HepG2 (cell line): ENCODE results near the gene INSR. TPM values are rescaled to one million over a fixed set of nuclear protein-coding genes. Genes with fewer than 3 reads are reported as not detected.

ENCODE experiments used
- CENPX ChIP-seq: sonication (generic); formaldehyde crosslinking; IDR thresholded peaks from 2 replicates; pipeline ENCODE4 v1.9.0; 2021; ENCODE audit warnings: mild to moderate bottlenecking, missing genetic modification reagents, moderate library complexity
- CHD2 ChIP-seq: IDR thresholded peaks from 2 replicates; pipeline ENCODE4 v1.6.1; 2011; ENCODE audit warnings: low read depth, low read length, improper control_type of control experiment
- DR1 ChIP-seq: sonication (generic); formaldehyde crosslinking; IDR thresholded peaks from 2 replicates; pipeline ENCODE4 v1.8.0; 2021; ENCODE audit warnings: mild to moderate bottlenecking, missing genetic modification reagents, inconsistent platforms
- FOXA1 ChIP-seq, 2 experiments: fragments of 450-650 bp in 1 of 2; sonication (generic) in 1 of 2; formaldehyde crosslinking in 1 of 2; IDR thresholded peaks; 2 replicates each; pipeline versions ENCODE4 v1.4.0 to v1.6.1; 2016 to 2020; ENCODE audit warnings: missing genetic modification reagents in 1 of 2
- HDAC2 ChIP-seq: sonication (generic); formaldehyde crosslinking; IDR thresholded peaks from 2 replicates; pipeline ENCODE4 v1.4.0; 2020; ENCODE audit warnings: missing genetic modification reagents
- HES4 ChIP-seq: sonication (generic); formaldehyde crosslinking; IDR thresholded peaks from 2 replicates; pipeline ENCODE4 v1.9.0; 2021; ENCODE audit warnings: mild to moderate bottlenecking, missing genetic modification reagents, borderline replicate concordance
- KAT8 ChIP-seq: IDR thresholded peaks from 2 replicates; pipeline ENCODE4 v1.6.1; 2016; ENCODE audit warnings: missing genetic modification reagents, missing compliant biosample characterization
- KDM1A ChIP-seq: IDR thresholded peaks from 2 replicates; pipeline ENCODE4 v1.6.1; 2016; ENCODE audit warnings: missing compliant biosample characterization
- KLF6 ChIP-seq: IDR thresholded peaks from 2 replicates; pipeline ENCODE4 v1.8.0; 2016; ENCODE audit warnings: missing biosample characterization, missing genetic modification reagents
- PLRG1 ChIP-seq: fragments of 450-650 bp; conservative IDR thresholded peaks from 2 replicates; pipeline ENCODE4 v1.6.1; 2016
- POLR2G ChIP-seq: fragments of 200-400 bp; formaldehyde crosslinking; IDR thresholded peaks from 2 replicates; pipeline ENCODE4 v1.6.1; 2018; ENCODE audit warnings: mild to moderate bottlenecking, low read depth, low read length, moderate library complexity
- TFDP2 ChIP-seq: sonication (generic); formaldehyde crosslinking; IDR thresholded peaks from 2 replicates; pipeline ENCODE4 v1.4.0; 2020; ENCODE audit warnings: missing genetic modification reagents
- U2AF1 ChIP-seq: fragments of 200-400 bp; formaldehyde crosslinking; optimal IDR thresholded peaks from 2 replicates; pipeline ENCODE3; 2017; ENCODE audit warnings: mild to moderate bottlenecking, low read depth, low read length
- ZFP41 ChIP-seq: sonication (generic); formaldehyde crosslinking; IDR thresholded peaks from 2 replicates; pipeline ENCODE4 v1.4.0; 2020; ENCODE audit warnings: mild to moderate bottlenecking, missing genetic modification reagents, borderline replicate concordance
- ZIK1 ChIP-seq: sonication (generic); formaldehyde crosslinking; IDR thresholded peaks from 2 replicates; pipeline ENCODE4 v1.5.0; 2020; ENCODE audit warnings: mild to moderate bottlenecking, low read depth, missing genetic modification reagents, borderline replicate concordance
- ZNF24 ChIP-seq: fragments of 450-650 bp; IDR thresholded peaks from 2 replicates; pipeline ENCODE4 v1.6.1; 2017; ENCODE audit warnings: antibody characterized with exemption, mild to moderate bottlenecking
- ZNF275 ChIP-seq: sonication (generic); formaldehyde crosslinking; IDR thresholded peaks from 2 replicates; pipeline ENCODE4 v1.8.0; 2022; ENCODE audit warnings: missing genetic modification reagents, mild to moderate bottlenecking, inconsistent platforms, borderline replicate concordance
- ZNF34 ChIP-seq: sonication (generic); formaldehyde crosslinking; IDR thresholded peaks from 2 replicates; pipeline ENCODE4 v1.4.0; 2020; ENCODE audit warnings: mild to moderate bottlenecking, missing genetic modification reagents, borderline replicate concordance
- ZNF468 ChIP-seq: sonication (generic); formaldehyde crosslinking; IDR thresholded peaks from 2 replicates; pipeline ENCODE4 v1.8.0; 2022; ENCODE audit warnings: mild to moderate bottlenecking, moderate library complexity, missing genetic modification reagents
- ZNF501 ChIP-seq: sonication (generic); formaldehyde crosslinking; IDR thresholded peaks from 2 replicates; pipeline ENCODE4 v1.5.1; 2020; ENCODE audit warnings: mild to moderate bottlenecking, moderate library complexity, missing genetic modification reagents
- ZNF598 ChIP-seq: sonication (generic); formaldehyde crosslinking; IDR thresholded peaks from 2 replicates; pipeline ENCODE4 v1.5.1; 2020; ENCODE audit warnings: mild to moderate bottlenecking, missing genetic modification reagents, borderline replicate concordance
- ZSCAN20 ChIP-seq: sonication (generic); formaldehyde crosslinking; IDR thresholded peaks from 2 replicates; pipeline ENCODE4 v1.4.0; 2020; ENCODE audit warnings: missing genetic modification reagents, mild to moderate bottlenecking, borderline replicate concordance
- ZSCAN9 ChIP-seq: IDR thresholded peaks from 2 replicates; pipeline ENCODE4 v1.6.1; 2016; ENCODE audit warnings: borderline replicate concordance
- polyA plus RNA-seq, 8 experiments: library from polyadenylated mRNA; depleted of rRNA in 3 of 8; stranded (reverse) in 7 of 8; unstranded in 1 of 8; fragments of >200 nt; fragmentation: Illumina TruSeq in 4 of 8; extraction: Trizol in 4 of 8; gene quantifications; 2 replicates each; pipeline versions ENCODE4 v1.2.1 to v1.2.3, GENCODE V29; 2011 to 2016; ENCODE audit warnings: low read depth in 4 of 8, missing spikeins in 1 of 8, mixed read lengths in 1 of 8; ENCODE audit not compliant: insufficient read depth in 1 of 8
- total RNA-seq, 5 experiments: library from RNA; depleted of rRNA; stranded (reverse); fragments of >200 nt; fragmentation: Illumina TruSeq; extraction: Trizol; gene quantifications; 2 replicates each; pipeline ENCODE4 v1.2.3, GENCODE V29; 2016; ENCODE audit warnings: low read depth in 1 of 5
- TF ChIP-seq, protein P1 (sequence below): sonication (generic); formaldehyde crosslinking; IDR thresholded peaks from 2 replicates; pipeline ENCODE4 v1.4.0; 2020; ENCODE audit warnings: missing genetic modification reagents
- TF ChIP-seq, protein P2 (sequence below): sonication (generic); formaldehyde crosslinking; IDR thresholded peaks from 2 replicates; pipeline ENCODE4 v1.8.0; 2022; ENCODE audit warnings: mild to moderate bottlenecking, missing genetic modification reagents; ENCODE audit not compliant: insufficient replicate concordance

The INSR gene
- total and polyA plus RNA-seq, 2 of the 13 experiments (the other 11 are each of a cell fraction or from before 2014, with no cell fraction given): 24.2 to 29.8 TPM

- TF ChIP-seq ZNF34: no peak
- TF ChIP-seq ZNF501: no peak
- TF ChIP-seq, protein P1, sequence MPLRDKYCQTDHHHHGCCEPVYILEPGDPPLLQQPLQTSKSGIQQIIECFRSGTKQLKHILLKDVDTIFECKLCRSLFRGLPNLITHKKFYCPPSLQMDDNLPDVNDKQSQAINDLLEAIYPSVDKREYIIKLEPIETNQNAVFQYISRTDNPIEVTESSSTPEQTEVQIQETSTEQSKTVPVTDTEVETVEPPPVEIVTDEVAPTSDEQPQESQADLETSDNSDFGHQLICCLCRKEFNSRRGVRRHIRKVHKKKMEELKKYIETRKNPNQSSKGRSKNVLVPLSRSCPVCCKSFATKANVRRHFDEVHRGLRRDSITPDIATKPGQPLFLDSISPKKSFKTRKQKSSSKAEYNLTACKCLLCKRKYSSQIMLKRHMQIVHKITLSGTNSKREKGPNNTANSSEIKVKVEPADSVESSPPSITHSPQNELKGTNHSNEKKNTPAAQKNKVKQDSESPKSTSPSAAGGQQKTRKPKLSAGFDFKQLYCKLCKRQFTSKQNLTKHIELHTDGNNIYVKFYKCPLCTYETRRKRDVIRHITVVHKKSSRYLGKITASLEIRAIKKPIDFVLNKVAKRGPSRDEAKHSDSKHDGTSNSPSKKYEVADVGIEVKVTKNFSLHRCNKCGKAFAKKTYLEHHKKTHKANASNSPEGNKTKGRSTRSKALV: 0 out of 2 replicates have a peak, but pooled peaks have one; percentile 36
- no peak for TF ChIP-seq CHD2
- TF ChIP-seq KAT8: no peak
- no peak for TF ChIP-seq ZFP41 (CRISPR knock-in tag)
- TF ChIP-seq ZNF598 (CRISPR knock-in tag): no peak
- TF ChIP-seq, protein P2, sequence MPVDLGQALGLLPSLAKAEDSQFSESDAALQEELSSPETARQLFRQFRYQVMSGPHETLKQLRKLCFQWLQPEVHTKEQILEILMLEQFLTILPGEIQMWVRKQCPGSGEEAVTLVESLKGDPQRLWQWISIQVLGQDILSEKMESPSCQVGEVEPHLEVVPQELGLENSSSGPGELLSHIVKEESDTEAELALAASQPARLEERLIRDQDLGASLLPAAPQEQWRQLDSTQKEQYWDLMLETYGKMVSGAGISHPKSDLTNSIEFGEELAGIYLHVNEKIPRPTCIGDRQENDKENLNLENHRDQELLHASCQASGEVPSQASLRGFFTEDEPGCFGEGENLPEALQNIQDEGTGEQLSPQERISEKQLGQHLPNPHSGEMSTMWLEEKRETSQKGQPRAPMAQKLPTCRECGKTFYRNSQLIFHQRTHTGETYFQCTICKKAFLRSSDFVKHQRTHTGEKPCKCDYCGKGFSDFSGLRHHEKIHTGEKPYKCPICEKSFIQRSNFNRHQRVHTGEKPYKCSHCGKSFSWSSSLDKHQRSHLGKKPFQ (CRISPR knock-in tag): no peak
- TF ChIP-seq KDM1A (CRISPR knock-in tag): no peak
- TF ChIP-seq FOXA1 (IDR thresholded peaks at IDR 0.05): no peak
- TF ChIP-seq FOXA1 (CRISPR knock-in tag; IDR thresholded peaks at IDR 0.05): no peak
- no peak for TF ChIP-seq U2AF1
- no peak for TF ChIP-seq DR1
- TF ChIP-seq ZSCAN9 (CRISPR knock-in tag): no peak
- no peak for TF ChIP-seq ZNF468 (CRISPR knock-in tag)
- no peak for TF ChIP-seq PLRG1
- TF ChIP-seq ZNF24: no peak
- no peak for TF ChIP-seq KLF6 (CRISPR knock-in tag)
- TF ChIP-seq CENPX (CRISPR knock-in tag): no peak
- no peak for TF ChIP-seq HDAC2 (CRISPR knock-in tag)
- no peak for TF ChIP-seq ZSCAN20
- no peak for TF ChIP-seq POLR2G
- TF ChIP-seq ZIK1: 0 out of 2 replicates have a peak, but pooled peaks have one; percentile 32
- TF ChIP-seq ZNF275: no peak
- no peak for TF ChIP-seq TFDP2 (CRISPR knock-in tag)
- no peak for TF ChIP-seq HES4 (CRISPR knock-in tag)
Measured at GRCh38 chr19:7340959-7341837, 47.0 kb upstream of the INSR start (continued).
